IPS DF 4.7 (cell line): ENCODE measurements around the gene MAMDC4.
A peak's percentile ranks its signal among the peaks of the same experiment; 100 is the strongest.
"Not testable (repeated sequence)": the region's sequence is repeated elsewhere in the genome, so short reads cannot be mapped to it uniquely, and the experiment has no call there.

Experiments
- DNase-seq: peaks from one replicate; pipeline ENCODE4 v3.0.0-alpha.2; 2013; ENCODE audit warnings: low spot score; ENCODE audit errors: extremely low read depth

Gene MAMDC4

DNA sequence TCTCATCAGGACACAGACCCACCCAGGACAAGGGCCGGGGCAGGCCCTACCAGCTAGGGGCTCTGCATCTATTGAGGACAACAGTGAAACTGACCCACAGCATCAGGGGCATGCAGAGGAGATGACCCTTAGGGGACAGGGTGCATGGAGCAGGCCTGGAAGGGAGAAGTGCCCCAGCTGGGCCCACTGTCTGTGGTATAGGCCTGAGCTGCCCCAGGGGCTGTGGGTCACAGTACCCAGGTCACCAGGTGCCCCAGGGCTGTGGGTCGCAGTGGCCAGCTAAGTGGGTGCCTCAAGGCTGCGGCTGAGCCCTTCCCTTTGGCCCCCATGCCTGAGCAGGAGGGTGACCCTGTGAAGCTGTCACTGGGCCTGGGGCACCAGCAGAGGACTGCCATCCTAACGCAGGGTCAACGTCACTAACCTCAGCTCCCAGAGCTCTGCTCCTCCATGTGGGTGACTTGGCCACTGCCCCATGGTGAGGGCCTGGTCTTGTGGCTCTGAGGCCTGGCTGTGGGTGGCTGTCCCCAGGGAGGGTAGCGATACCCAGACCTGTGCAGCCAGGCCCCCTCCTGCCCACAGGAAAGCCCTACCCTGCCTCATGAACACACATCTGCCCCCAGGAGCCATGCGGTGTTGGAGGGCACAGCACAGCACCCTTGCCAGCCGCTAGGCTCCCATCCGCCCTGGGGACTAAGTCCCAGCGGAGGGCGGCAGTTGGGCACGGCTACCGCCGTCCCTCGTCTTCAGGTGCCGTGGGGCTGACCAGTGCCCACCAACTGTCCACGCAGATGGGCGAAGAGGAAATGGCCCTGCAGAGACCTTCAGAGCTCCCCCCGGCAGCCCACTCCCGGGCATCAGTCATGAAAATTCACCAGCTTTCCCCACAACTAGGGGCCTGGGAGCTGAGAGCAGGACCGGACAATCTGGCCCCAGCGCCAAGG lies 9.1 kb downstream of the MAMDC4 start:
- DNase-seq: no peak

DNA sequence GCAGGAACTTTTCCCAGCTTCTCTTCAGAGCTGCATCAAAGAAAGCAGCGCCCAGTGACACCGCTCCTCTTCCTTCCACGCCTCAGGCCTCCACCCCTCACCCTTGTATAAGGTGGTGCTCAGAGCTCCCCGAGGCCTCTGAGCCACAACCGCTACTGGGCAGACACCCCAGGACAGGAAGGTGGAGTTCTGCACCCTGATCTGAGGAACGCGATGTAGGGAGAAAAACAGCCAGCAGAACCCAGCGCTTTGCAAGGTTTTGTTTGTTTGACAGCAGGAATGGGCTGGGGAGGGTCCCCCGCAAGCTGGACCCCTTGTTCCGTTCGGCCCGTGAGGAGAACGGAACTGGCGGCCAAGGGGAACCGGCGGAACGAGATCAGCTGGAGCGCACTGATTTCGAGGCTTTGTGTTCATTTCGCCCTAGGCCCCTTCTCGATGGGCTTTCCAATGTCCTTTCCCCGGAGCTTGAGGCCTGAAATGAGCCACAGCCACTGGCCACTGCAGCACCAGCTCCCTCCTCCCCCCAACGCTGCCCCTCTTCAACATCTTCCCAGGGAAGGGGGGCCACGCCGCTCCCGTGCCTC lies 9.8 kb downstream of the MAMDC4 start:
- DNase-seq: no peak

DNA sequence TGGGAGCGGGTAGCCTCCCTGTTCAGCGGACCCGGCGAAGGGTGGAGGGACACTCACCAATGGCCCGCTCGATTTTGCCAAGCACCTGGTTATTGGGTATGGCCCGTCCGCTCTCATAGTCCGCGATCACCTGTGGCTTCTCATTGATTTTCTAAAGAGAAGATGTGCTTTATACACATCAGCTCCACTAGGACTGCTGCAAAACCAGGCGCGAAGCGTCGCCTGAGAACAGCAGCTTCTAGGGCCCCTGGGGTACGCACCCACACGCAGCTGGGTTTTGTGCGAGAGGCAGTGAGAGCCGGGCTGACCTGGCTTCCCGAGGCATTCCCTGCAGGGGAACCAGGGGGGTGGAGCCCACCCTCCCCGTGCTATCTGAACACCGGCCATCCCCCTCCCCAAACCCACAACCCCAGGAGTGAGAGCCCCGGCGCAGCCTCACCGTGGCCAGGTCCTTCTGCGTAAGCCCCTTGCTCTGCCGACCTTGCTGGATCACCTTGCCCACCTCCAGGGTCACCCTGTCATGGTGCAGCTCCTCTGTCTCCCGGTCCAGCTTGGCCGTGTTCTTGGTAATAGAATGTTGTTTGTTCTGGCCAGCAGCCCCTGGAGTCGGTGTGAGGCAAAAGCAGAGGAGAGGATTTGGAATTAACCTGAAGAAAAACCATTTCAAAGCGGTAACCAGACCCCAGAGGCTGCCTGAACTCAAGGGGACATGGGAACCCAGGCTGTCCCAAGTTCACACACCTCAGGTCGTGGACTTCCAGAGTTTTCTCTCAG lies 10.9 kb downstream of the MAMDC4 start:
- no peak for DNase-seq

DNA sequence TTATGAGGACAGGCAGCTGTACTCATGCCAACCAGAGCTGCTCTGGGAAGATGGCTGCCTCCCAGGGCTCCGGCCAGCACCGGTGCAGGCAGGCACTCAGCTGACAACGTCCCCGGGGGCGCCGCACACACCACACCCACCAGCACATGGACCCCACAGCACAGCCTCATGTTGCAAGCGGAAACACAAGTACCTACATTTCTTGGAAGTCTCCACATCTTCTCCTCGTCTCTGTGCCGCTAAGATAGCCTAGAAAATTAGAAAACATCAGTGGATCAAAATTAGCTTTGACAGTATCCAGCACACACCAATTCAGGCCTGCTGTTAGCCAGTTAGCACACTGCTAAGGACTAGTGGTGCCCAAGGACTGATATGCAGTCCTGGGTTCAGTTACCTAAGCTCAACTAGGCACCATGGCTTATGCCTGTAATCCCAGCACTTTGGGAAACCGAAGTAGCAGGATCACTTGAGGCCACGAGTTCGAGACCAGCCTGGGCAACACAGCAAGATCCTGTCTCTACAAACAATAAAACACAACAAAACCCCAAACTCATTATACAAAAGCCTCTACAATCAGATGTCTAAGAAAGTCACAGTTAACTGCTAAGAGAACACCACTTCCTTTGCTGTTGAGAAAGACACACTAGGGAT lies 11.6 kb downstream of the MAMDC4 start:
- no peak for DNase-seq

DNA sequence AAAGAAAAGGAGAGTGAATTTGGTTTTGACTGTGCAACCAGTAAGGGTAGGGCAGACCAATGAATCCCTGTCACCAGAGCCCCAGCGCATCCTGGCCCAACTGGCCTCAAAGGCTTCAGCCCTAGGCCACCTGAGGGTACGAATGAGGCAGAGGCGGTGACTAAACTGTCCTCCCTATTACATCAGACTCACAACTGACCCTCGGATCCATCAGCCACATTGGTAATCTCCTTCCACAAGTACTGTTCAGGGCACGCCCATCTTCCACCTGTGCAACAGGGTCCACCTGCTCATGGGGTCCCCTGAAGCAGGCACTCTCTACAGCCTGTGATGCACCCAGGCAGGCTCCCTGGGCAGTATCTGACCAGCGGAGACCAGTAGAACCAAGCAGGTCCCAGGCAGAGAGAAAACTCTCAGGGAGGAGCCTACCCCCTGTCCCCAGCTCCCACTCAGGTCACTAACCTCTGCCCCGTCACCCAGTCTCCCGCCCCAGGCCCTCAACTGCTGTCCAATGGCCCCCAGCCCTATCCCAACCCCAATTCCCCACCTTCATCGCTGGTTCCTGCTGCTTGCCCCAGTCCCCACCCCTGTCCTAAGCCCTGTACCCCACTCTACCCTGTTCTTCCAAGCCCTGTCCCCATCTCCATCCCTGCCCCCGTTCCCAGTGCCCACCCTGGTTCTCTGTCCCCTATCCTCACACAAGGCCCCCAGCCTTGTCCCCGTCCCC lies 13.1 kb downstream of the MAMDC4 start:
- no peak for DNase-seq

DNA sequence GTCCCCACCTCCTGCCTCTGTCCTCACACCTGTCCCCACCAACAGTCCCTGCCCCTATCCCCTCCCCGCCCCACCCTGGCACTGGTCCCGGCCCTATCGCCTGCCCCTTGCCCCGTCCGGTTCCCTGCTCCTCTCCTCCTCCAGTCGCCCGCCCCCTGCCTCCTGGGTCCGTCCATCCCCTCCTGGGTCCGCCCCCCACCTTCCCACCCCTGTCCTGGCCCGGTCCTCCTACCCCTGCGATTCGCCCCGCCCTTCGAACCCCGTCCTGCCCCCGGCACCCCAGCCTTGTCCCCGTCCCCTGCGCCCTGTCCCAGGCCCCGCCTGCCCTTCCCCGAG lies 13.6 kb downstream of the MAMDC4 start:
- no peak for DNase-seq

DNA sequence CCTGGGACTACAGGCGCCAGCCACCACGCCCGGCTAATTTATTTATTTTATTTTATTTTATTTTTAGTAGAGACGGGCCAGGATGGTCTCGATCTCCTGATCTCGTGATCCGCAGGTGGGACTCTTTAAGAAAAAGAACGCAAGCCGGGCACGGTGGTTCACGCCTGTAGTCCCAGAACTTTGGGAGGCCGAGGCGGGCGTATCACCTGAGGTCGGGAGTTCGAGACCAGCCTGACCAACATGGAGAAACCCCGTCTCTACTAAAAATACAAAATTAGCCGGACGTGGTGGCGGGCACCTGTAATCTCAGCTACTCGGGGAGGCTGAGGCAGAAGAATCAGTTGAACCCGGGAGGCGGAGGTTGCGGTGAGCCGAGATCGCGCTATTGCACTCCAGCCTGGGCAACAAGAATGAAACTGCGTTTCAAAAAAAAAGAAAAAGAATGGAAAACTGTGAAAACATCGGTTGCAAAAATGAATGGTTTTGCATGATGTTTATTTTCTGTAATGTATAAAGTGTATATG lies 14.8 kb downstream of the MAMDC4 start:
- DNase-seq: not testable (repeated sequence)

DNA sequence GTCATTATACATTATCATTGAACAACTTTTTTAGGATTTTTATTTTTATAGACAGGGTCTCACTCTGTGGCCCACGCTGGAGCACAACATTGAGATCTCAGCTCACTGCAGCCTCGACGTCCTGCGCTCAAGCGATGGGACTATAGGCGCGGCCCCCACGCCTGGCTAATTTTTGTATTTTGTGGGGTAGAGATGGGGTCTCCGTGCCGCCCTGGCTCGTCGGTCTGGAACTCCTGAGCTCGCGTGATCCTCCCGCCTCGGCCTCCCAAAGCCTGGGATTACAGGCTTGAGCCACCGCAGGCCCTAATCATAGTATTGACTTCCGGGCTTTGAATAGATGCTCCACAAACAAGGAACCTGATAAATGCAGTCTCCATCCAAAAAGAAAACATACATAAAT lies 15.3 kb downstream of the MAMDC4 start:
- no peak for DNase-seq

DNA sequence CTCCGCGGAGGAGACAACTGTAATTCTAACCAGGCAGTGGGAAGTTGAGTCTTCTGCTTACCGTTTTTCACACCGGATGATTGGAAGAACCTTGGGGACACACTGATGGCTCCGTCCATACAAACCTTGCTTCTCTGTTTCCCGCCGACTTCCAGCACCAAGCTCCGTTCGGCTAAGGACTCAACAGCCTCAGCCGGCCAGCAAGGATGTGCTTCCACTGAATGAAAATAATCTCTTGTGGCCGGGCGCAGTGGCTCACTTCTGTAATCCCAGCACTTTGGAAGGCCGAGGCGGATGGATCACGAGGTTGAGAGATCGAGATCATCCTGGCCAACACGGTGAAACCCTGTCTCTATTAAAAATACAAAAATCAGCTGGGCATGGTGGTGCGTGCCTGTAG lies 15.8 kb downstream of the MAMDC4 start:
- no peak for DNase-seq

DNA sequence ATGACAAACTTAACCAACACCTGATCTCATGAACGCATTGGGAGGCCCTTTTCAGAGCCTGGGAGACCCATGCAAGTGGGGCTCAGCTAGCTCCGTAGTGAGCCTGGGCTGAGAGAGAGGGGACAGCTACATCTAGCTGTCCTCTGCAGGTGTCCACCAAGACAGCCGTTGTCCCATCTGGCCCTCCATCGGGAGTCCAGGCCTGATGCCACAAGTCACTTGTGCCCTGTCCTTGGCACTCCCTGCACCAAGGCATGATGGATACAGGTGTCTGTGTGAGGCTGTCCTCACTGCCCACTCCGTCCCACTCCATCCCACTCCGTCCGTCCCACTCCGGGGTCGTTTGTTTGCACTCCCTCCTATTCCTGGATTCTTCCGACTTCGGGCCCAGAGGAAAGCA lies 16.5 kb downstream of the MAMDC4 start:
- no peak for DNase-seq

DNA sequence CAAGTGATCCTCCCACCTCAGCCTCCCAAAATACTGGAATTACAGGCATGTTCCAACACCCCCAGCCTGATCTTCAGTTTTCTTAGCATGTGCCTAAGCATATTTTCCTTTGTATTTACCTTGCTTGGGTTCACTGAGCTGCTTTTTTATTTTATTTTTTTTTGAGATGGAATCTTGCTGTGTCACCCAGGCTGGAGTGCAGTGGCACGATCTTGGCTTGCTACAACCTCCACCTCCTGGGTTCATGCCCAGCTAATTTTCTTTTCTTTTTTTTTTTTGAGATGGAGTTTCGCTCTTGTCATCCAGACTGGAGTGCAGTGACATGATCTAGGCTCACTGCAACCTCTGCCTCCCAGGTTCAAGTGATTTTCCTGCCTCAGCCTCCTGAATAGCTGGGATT lies 17.5 kb downstream of the MAMDC4 start:
- not testable (repeated sequence) for DNase-seq

DNA sequence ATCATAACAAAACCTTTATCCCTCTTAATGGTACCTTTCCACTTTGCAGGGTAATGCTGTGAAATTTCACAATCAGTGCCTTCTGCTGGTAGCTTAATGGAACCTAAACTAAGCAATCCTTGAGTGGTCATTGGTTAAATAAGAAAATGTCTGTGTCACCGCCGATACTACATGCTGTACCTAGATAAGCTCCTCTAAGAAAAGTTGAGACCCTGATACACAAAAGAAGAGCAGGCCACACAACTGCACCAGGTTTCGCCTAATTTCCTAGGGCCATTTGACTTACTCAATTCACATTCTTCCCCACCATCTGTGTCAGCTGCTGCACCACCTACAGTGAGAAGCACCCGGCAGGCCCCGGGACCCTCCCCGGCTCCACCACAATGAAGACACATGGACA lies 23.0 kb downstream of the MAMDC4 start:
- DNase-seq: no peak

DNA sequence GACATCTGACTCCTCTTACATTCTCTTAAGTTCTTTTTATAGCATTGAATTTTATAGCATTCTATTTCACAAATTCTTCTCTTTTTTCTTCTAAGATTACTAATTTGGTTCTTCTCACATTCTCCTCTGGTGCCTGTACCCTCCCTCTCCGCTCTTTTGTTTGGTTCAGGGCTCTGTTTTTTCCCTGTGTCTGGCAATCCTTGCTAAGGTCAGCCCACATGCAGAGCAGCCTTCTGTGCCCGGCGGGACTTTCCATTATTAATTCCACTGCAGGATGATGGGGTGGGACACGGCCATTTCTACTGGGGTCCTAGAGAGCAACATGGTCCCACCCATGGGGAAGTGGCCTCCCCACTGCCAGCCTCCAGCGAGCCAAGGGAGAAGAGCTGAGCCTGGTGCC lies 24.3 kb downstream of the MAMDC4 start:
- DNase-seq: no peak

DNA sequence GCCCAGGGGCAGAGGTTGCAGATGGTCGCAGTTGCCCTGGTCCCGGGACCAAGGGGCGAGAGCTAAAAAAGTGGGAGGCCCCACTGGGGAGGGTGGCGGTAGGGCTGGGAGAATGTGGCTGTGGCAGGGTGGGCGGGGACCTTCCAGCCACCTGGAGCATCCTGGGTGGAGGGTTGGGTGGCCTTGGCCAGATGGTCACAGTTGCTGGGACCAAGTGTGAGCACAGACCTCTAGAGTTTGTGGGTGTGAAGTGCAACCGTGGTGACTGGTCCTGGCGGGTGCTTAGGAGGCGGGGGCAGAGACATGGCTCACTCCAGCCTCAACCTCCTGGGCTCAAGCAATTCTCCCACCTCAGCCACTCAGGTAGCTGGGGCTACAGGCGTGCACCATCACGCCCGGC lies 28.5 kb downstream of the MAMDC4 start:
- DNase-seq: no peak

DNA sequence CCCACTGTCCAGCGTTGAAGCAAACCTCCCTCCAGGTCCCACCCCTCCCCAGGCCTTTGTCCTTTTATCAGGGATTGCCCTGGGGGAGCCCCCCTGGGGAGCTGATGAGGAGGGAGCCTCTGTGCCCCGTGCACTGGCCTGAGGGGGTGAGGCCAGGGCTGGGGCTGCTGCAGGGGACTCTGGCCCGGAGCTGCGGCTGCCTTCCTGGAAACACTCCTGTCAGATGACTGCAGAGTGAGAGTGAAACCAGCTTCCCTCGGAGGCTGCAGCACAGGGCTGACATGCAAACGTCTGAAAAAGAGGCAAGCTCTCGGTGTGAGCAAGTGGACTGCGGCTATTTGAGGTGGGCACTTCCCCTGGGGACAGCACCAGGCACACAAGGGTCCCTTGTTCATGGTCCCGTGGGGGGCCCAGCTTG lies 29.6 kb downstream of the MAMDC4 start:
- DNase-seq: no peak

DNA sequence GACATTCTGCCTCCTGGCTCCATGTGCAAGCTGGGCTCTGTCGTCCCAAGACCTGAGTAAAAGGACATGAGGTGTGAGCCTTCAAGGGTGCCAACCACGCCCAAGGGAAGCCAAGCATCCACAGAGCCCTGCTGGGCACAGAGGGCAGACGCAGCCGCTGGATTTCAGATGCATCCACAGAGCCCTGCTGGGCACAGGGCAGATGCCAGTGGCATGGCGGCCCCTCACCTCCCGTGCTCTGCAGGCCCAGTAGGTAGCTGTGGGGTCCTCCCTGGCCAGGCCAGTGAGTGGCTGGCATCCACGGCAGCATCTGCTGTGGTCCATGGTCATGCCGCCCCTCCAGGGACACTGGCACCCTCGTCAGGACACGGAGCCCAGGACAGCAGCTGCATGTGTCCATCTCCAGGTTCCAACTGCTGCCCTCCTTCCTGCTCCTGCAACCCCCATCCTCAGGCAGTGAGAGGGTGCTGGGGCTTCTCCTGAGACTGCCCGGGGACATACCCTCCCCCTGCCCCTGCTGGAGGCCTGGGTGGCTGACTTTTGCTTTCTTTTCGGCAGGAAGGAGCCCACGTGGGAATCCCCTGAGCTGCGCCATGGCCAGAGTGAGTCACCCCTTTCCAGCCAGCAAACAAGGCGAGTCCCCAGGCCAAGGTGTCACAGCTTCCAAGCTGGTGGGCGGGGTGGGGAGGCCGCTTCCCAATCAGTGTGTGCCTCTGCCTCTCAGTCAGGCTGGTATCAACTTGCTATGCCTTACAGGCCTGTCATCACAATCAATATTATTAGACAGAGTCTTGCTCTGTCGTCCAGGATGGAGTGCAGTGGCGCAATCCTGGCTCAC lies 30.2 kb downstream of the MAMDC4 start:
- no peak for DNase-seq

DNA sequence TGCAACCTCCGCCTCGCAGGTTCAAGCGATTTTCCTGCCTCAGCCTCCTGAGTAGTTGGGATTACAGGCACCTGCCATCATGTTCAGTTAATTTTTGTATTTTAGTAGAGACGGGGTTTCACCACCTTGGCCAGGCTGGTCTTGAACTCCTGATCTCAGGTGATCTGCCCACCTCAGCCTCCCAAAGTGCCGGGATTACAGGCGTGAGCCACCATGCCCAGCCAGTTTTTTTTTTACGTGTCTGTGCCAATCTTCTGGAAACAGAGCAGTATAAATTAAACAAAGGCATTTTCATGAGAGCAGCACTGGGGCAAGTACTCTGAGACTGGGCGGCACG lies 30.8 kb downstream of the MAMDC4 start:
- DNase-seq: not testable (repeated sequence)

DNA sequence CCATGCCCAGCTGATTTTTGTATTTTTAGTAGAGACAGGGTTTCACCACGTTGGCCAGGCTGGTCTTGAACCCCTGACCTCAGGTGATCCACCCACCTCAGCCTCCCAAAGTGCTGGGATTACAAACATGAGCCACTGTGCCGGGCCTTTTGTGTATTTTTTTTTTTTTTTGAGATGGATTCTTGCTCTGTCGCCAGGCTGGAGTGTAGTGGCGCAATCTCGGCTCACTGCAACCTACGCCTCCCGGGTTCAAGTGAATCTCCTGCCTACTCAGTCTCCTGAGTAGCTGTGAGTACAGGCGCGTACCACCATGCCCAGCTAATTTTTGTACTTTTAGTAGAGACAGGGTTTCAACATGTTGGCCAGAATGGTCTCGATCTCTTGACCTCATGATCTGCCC lies 31.5 kb downstream of the MAMDC4 start:
- DNase-seq: not testable (repeated sequence)

DNA sequence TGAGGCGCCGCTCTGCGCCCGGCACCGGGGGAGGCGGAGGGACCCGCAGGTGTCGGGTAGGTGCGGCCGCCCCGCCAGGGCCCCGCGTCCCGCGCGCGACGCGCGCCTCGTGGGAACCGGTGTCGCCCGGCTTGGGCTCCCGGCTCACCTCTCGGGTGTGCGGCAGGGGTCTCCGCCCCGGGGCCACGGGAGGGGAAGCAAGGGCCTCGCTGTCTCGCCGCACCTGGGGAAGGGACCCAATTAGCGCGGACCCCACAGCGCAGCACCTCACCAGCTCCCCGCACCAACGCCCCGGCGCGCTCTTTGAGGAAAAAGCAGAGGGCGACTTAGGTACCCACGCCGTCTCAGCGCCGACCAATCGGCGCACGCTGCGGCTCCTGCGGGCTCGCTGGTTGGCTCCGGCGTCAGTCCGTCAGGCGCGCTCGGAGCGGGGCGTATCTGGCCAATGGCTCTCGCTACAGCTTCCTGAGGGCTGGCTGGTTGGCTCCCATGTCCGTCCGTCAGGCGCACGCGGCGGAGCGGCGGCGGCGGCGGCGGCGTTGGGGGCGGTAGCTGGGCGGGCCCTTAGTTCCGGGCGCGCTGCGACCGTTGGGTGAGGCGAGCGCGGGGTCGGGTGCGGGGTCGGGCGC lies 33.9 kb downstream of the MAMDC4 start, which contains the start of gene TRAF2:
Gene TRAF2, plus strand, starts transcription at position 567 of the 629 bp plus-strand sequence. CDS start 12,225 bp downstream, outside the sequence.
- DNase-seq: peak; percentile 96
